ENCODE data around the gene NUDT3. TPM values are rescaled to one million over a fixed set of nuclear protein-coding genes. Genes with fewer than 3 reads are reported as not detected.

The NUDT3 gene
- total and polyA plus RNA-seq, 4 experiments from 2014 or later: 7.0 to 25.9 (median 18.0) TPM

DNA sequence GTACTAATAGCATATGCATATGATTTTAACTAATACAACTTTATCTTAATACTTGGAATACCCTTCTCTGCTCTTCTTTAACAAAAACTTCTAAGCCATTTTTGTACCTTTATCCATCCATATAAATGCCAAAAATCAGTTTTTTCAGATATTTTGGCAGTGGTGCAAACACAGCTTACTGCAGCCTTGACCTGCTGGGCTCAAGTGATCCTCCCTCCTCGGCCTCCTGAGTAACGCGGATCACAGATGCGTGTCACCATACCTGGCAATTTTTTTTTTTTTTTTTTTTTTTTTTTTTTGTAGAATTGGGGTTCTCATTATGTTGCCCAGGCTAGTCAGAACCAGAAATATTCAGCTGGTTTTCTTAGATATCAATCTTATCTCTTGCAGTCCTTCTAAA is 89.5 kb downstream of the NUDT3 start:
- H3K27ac ChIP-seq (ENCODE audit: low read depth, low read length): no peak overlapping the region
- Mint-ChIP-seq H3K9me3 (no peaks in the 10 kb centered on the region), H3K4me1 (peaks cover 1 to 5% (median 3%) of the 10 kb centered on the region in 4 donors), H3K27ac (no peak overlapping the region), H3K4me3 (no peak overlapping the region), H3K27me3 (no peaks in the 10 kb centered on the region), H3K36me3 (peaks cover 0 to 2% of the 10 kb centered on the region in 2 donors)
- no peak for DNase-seq
- ChIA-PET CTCF (ENCODE audit: partially characterized antibody) (interaction anchor here (0.6 kb wide), 1 partner anchor 142 kb away, joined by 3 read pairs; no protein-coding TSS in a partner anchor), POLR2A (ENCODE audit: partially characterized antibody) (no interaction called here)
- H3K9me3 ChIP-seq (ENCODE audit: control insufficient read depth in 1 of 2, low read length in 2 of 2): no peaks in the 10 kb centered on the region
- no peak overlapping the region for H3K4me3 ChIP-seq (ENCODE audit: low read length in 2 of 2)
- no peaks in the 10 kb centered on the region for H3K4me1 ChIP-seq (ENCODE audit: insufficient read depth, low read length)
- intact Hi-C loops (cut with micrococcal nuclease): no loop called here
- no peaks in the 10 kb centered on the region for H3K27me3 ChIP-seq (ENCODE audit: insufficient read depth, low read length)
- no peaks in the 10 kb centered on the region for H3K36me3 ChIP-seq (ENCODE audit: insufficient read depth, low read length)

GRCh38 chr6:34301408-34301807 is 91.1 kb downstream of the NUDT3 start:
- intact Hi-C loops (cut with micrococcal nuclease): no loop called here
- H3K27me3 Mint-ChIP-seq: no peaks in the 10 kb centered on the region
- no peaks in the 10 kb centered on the region for H3K27me3 ChIP-seq (ENCODE audit: insufficient read depth, low read length)
- no peak overlapping the region for H3K4me3 ChIP-seq (ENCODE audit: low read length in 2 of 2)
- no peaks in the 10 kb centered on the region for H3K9me3 Mint-ChIP-seq
- ChIA-PET POLR2A (ENCODE audit: partially characterized antibody) (no interaction called here), CTCF (ENCODE audit: partially characterized antibody) (interaction anchor here (0.9 kb wide), 1 partner anchor 138 kb away, joined by 3 read pairs; no protein-coding TSS in a partner anchor)
- H3K36me3 Mint-ChIP-seq: peaks cover 0 to 2% of the 10 kb centered on the region in 2 donors
- H3K9me3 ChIP-seq (ENCODE audit: control insufficient read depth in 1 of 2, low read length in 2 of 2): no peaks in the 10 kb centered on the region
- H3K4me1 ChIP-seq (ENCODE audit: insufficient read depth, low read length): no peaks in the 10 kb centered on the region
- DNase-seq: no peak
- peak overlapping the region in 2 of 7 donors; percentile 15 to 24 for H3K27ac Mint-ChIP-seq
- H3K36me3 ChIP-seq (ENCODE audit: insufficient read depth, low read length): no peaks in the 10 kb centered on the region
- H3K4me1 Mint-ChIP-seq: peaks cover 3 to 8% (median 6%) of the 10 kb centered on the region in 4 donors
- H3K27ac ChIP-seq (ENCODE audit: low read depth, low read length): no peak overlapping the region
- H3K4me3 Mint-ChIP-seq: no peak overlapping the region

- no peaks in the 10 kb centered on the region for H3K9me3 Mint-ChIP-seq
Measured at GRCh38 chr6:34300332-34300751, 92.1 kb downstream of the NUDT3 start.

GRCh38 chr6:34298941-34299340 is 93.5 kb downstream of the NUDT3 start:
- H3K4me1 ChIP-seq (ENCODE audit: insufficient read depth, low read length): peaks cover 4% of the 10 kb centered on the region
- H3K36me3 Mint-ChIP-seq: peaks cover 6 to 10% of the 10 kb centered on the region in 2 donors
- H3K4me3 ChIP-seq (ENCODE audit: low read length in 2 of 2): no peak overlapping the region
- intact Hi-C loops (cut with micrococcal nuclease): no loop called here
- ChIA-PET CTCF (ENCODE audit: partially characterized antibody) (interaction anchor here (0.9 to 1.6 kb wide), 2 partner anchors 17 to 103 kb away, joined by 3 to 4 read pairs; no protein-coding TSS in a partner anchor), POLR2A (ENCODE audit: partially characterized antibody) (no interaction called here)
- no peaks in the 10 kb centered on the region for H3K9me3 Mint-ChIP-seq
- DNase-seq: no peak
- peaks cover 8 to 12% (median 9%) of the 10 kb centered on the region in 4 donors for H3K4me1 Mint-ChIP-seq
- peak overlapping the region in 1 of 7 donors; percentile 12 for H3K27ac Mint-ChIP-seq
- H3K9me3 ChIP-seq (ENCODE audit: control insufficient read depth in 1 of 2, low read length in 2 of 2): no peaks in the 10 kb centered on the region
- H3K27ac ChIP-seq (ENCODE audit: low read depth, low read length): no peak overlapping the region
- H3K27me3 ChIP-seq (ENCODE audit: insufficient read depth, low read length): no peaks in the 10 kb centered on the region
- no peaks in the 10 kb centered on the region for H3K27me3 Mint-ChIP-seq
- peaks cover 1% of the 10 kb centered on the region for H3K36me3 ChIP-seq (ENCODE audit: insufficient read depth, low read length)
- no peak overlapping the region for H3K4me3 Mint-ChIP-seq

More at GRCh38 chr6:34300332-34300751, 92.1 kb downstream of the NUDT3 start:
- ChIA-PET POLR2A (ENCODE audit: partially characterized antibody) (no interaction called here), CTCF (ENCODE audit: partially characterized antibody) (interaction anchor here (0.9 to 1.6 kb wide), 2 partner anchors 18 to 137 kb away, joined by 3 read pairs; no protein-coding TSS in a partner anchor)
- peaks cover 3 to 5% of the 10 kb centered on the region in 2 donors for H3K36me3 Mint-ChIP-seq
- no peak overlapping the region for H3K4me3 Mint-ChIP-seq
- H3K27me3 Mint-ChIP-seq: no peaks in the 10 kb centered on the region
- intact Hi-C loops (cut with micrococcal nuclease): no loop called here
- Histone ChIP-seq H3K4me1 (ENCODE audit: insufficient read depth, low read length) (peaks cover 4% of the 10 kb centered on the region), H3K27me3 (ENCODE audit: insufficient read depth, low read length) (no peaks in the 10 kb centered on the region), H3K36me3 (ENCODE audit: insufficient read depth, low read length) (no peaks in the 10 kb centered on the region), H3K9me3 (ENCODE audit: control insufficient read depth in 1 of 2, low read length in 2 of 2) (no peaks in the 10 kb centered on the region), H3K27ac (ENCODE audit: low read depth, low read length) (no peak overlapping the region), H3K4me3 (ENCODE audit: low read length in 2 of 2) (no peak overlapping the region)
- peaks cover 8 to 12% (median 10%) of the 10 kb centered on the region in 4 donors for H3K4me1 Mint-ChIP-seq
- H3K27ac Mint-ChIP-seq: peak overlapping the region in 2 of 7 donors; percentile 6 to 66
- DNase-seq: no peak

- peaks cover 15% of the 10 kb centered on the region for H3K36me3 ChIP-seq (ENCODE audit: insufficient read depth, low read length)
- H3K4me1 ChIP-seq (ENCODE audit: insufficient read depth, low read length): peaks cover 4% of the 10 kb centered on the region
- H3K9me3 Mint-ChIP-seq: no peaks in the 10 kb centered on the region
- POLR2A ChIA-PET (ENCODE audit: partially characterized antibody): no interaction called here
- peak overlapping the region in 3 of 7 donors; percentile 59 to 86 (median 70) for H3K27ac Mint-ChIP-seq
- H3K4me3 Mint-ChIP-seq: no peak overlapping the region
- H3K4me3 ChIP-seq (ENCODE audit: low read length in 2 of 2): no peak overlapping the region
- CTCF ChIA-PET (ENCODE audit: partially characterized antibody): no interaction called here
- no peaks in the 10 kb centered on the region for H3K9me3 ChIP-seq (ENCODE audit: control insufficient read depth in 1 of 2, low read length in 2 of 2)
- intact Hi-C loops (cut with micrococcal nuclease): no loop called here
- no peaks in the 10 kb centered on the region for H3K27me3 Mint-ChIP-seq
- H3K27ac ChIP-seq (ENCODE audit: low read depth, low read length): no peak overlapping the region
- H3K4me1 Mint-ChIP-seq: peaks cover 5 to 12% (median 9%) of the 10 kb centered on the region in 4 donors
- DNase-seq: no peak
- peaks cover 25 to 29% of the 10 kb centered on the region in 2 donors for H3K36me3 Mint-ChIP-seq
- H3K27me3 ChIP-seq (ENCODE audit: insufficient read depth, low read length): no peaks in the 10 kb centered on the region
Measured at GRCh38 chr6:34295721-34296120, 96.7 kb downstream of the NUDT3 start.

- ChIA-PET CTCF (ENCODE audit: partially characterized antibody) (interaction anchor here (1.2 kb wide), 1 partner anchor 122 kb away, joined by 5 read pairs; no protein-coding TSS in a partner anchor), POLR2A (ENCODE audit: partially characterized antibody) (no interaction called here)
- Histone ChIP-seq H3K36me3 (ENCODE audit: insufficient read depth, low read length) (peaks cover 15% of the 10 kb centered on the region), H3K27ac (ENCODE audit: low read depth, low read length) (no peak overlapping the region), H3K9me3 (ENCODE audit: control insufficient read depth in 1 of 2, low read length in 2 of 2) (no peaks in the 10 kb centered on the region), H3K4me1 (ENCODE audit: insufficient read depth, low read length) (peaks cover 4% of the 10 kb centered on the region), H3K27me3 (ENCODE audit: insufficient read depth, low read length) (no peaks in the 10 kb centered on the region), H3K4me3 (ENCODE audit: low read length in 2 of 2) (no peak overlapping the region)
- Mint-ChIP-seq H3K27me3 (no peaks in the 10 kb centered on the region), H3K36me3 (peaks cover 33 to 36% of the 10 kb centered on the region in 2 donors), H3K9me3 (no peaks in the 10 kb centered on the region), H3K27ac (no peak overlapping the region), H3K4me1 (peaks cover 10 to 15% (median 11%) of the 10 kb centered on the region in 4 donors), H3K4me3 (no peak overlapping the region)
- no peak for DNase-seq
- intact Hi-C loops (cut with micrococcal nuclease): no loop called here
Measured at GRCh38 chr6:34292954-34293353, 99.5 kb downstream of the NUDT3 start.

- ChIA-PET CTCF (ENCODE audit: partially characterized antibody) (interaction anchor here (1.2 kb wide), 1 partner anchor 16 kb away, joined by 3 read pairs; no protein-coding TSS in a partner anchor), POLR2A (ENCODE audit: partially characterized antibody) (interaction anchor here (0.5 kb wide), 1 partner anchor 15 kb away, joined by 3 read pairs; no protein-coding TSS in a partner anchor)
- DNase-seq: no peak
- Histone ChIP-seq H3K4me3 (ENCODE audit: low read length in 2 of 2) (no peak overlapping the region), H3K36me3 (ENCODE audit: insufficient read depth, low read length) (peaks cover 15% of the 10 kb centered on the region), H3K27ac (ENCODE audit: low read depth, low read length) (no peak overlapping the region), H3K4me1 (ENCODE audit: insufficient read depth, low read length) (no peaks in the 10 kb centered on the region), H3K27me3 (ENCODE audit: insufficient read depth, low read length) (no peaks in the 10 kb centered on the region), H3K9me3 (ENCODE audit: control insufficient read depth in 1 of 2, low read length in 2 of 2) (no peaks in the 10 kb centered on the region)
- peak overlapping the region in 2 of 7 donors; percentile 9 to 15 for H3K27ac Mint-ChIP-seq
- H3K4me3 Mint-ChIP-seq: no peak overlapping the region
- H3K36me3 Mint-ChIP-seq: peaks cover 40 to 54% of the 10 kb centered on the region in 2 donors
- H3K4me1 Mint-ChIP-seq: peaks cover 0 to 13% (median 4%) of the 10 kb centered on the region in 4 donors
- no peaks in the 10 kb centered on the region for H3K27me3 Mint-ChIP-seq
- intact Hi-C loops (cut with micrococcal nuclease): no loop called here
- H3K9me3 Mint-ChIP-seq: no peaks in the 10 kb centered on the region
Measured at GRCh38 chr6:34289137-34289536, 103.3 kb downstream of the NUDT3 start.
